CD4-positive, alpha-beta T cell treated with Interleukin-4 for 4 hours (primary cell): ENCODE data around the gene CELA1.

ENCODE experiments used
- DNase-seq: peaks from one replicate; pipeline ENCODE4 v3.0.0-alpha.2; 2020

CELA1 gene

GRCh38 chr12:51346581-51346980, at the start of gene CELA1:
Gene CELA1 (minus strand): TSS chr12:51346679. CDS start chr12:51346638, 41 bp downstream.
- DNase-seq, result no peak

GRCh38 chr12:51395283-51396230, 49.1 kb upstream of the CELA1 start:
- peak; percentile 36 for DNase-seq

- peak; percentile 87 for DNase-seq
These were observed 47.4 kb upstream of the CELA1 start for GRCh38 chr12:51393676-51394545.

- DNase-seq, result no peak
These were observed 46.2 kb upstream of the CELA1 start for GRCh38 chr12:51392556-51393237.

- peak; percentile 63 for DNase-seq
These were observed 45.0 kb upstream of the CELA1 start, which contains the start of gene GALNT6 for GRCh38 chr12:51391283-51392123. Gene GALNT6 (minus strand): TSS chr12:51391406. CDS start chr12:51379781, 11,625 bp downstream.

- no peak for DNase-seq
These were observed 44.4 kb upstream of the CELA1 start for GRCh38 chr12:51390891-51391282.

- no peak for DNase-seq
These were observed 44.0 kb upstream of the CELA1 start for GRCh38 chr12:51390457-51390856.

- DNase-seq, result peak; percentile 67
These were observed 43.0 kb upstream of the CELA1 start for GRCh38 chr12:51389302-51389999.

- DNase-seq, result no peak
These were observed 42.4 kb upstream of the CELA1 start for GRCh38 chr12:51388846-51389245.

GRCh38 chr12:51388069-51388799, 41.8 kb upstream of the CELA1 start:
- DNase-seq, result no peak

GRCh38 chr12:51386351-51386750, 39.9 kb upstream of the CELA1 start:
- DNase-seq, result no peak

- DNase-seq, result no peak
These were observed 36.9 kb upstream of the CELA1 start for GRCh38 chr12:51383269-51383905.

- DNase-seq, result no peak
These were observed 35.7 kb upstream of the CELA1 start for GRCh38 chr12:51382173-51382572.

- DNase-seq, result no peak
These were observed 35.0 kb upstream of the CELA1 start for GRCh38 chr12:51381226-51382079.

GRCh38 chr12:51379571-51379970, 33.1 kb upstream of the CELA1 start:
- DNase-seq, result no peak

- no peak for DNase-seq
These were observed 32.3 kb upstream of the CELA1 start for GRCh38 chr12:51378749-51379148.

GRCh38 chr12:51377099-51377984, 30.9 kb upstream of the CELA1 start:
- no peak for DNase-seq

- DNase-seq, result no peak
These were observed 28.4 kb upstream of the CELA1 start for GRCh38 chr12:51374856-51375255.
